Ammon's horn (tissue), 1 donor: ENCODE results near the gene OTOL1.
"Not testable (repeated sequence)": the region's sequence is repeated elsewhere in the genome, so short reads cannot be mapped to it uniquely, and the experiment has no call there.

Source experiments
- DNase-seq: peaks from one replicate; pipeline ENCODE4 v3.0.0-alpha.2; 2016; ENCODE audit warnings: low spot score

Gene OTOL1

DNA sequence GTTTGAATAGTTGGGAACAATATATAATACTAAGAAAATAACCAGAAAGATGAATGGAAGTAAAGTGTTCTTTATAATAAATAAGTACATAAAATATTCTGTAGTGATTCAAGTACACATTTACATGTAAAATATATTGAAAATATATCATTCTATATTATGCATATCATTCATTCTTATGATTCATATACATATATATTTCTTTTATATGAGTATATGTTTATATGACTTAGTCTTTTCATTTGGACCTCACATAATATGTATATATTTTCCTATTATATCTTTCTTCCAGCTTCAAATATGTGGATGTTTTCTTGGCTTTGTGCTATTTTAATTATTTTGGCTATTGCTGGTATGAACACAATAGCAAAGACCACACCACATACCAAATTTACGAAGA lies at the start of gene OTOL1:
Gene OTOL1, plus strand, starts transcription at position 301 of the 400 bp plus-strand sequence. Its CDS starts 0 bp downstream, at position 301.
- no peak for DNase-seq

DNA sequence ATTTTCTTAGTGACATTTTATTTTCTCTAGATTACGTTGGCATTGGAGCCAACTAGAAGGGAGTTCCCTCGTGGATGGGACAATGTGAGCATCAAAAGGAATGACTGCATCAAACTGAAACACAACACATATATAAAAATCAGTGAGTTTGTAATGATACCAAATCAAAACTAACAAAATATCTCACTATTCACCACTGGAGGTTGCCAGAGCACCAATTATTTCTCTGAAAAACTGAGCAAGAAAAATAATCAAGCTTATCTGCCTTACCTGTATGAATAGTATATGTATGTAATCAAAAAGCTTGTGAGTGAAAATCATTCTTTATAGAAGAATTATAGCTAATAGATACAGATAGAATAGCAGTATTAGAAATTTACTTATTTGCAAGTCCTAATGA lies 46.8 kb upstream of the OTOL1 start:
- DNase-seq = no peak

DNA sequence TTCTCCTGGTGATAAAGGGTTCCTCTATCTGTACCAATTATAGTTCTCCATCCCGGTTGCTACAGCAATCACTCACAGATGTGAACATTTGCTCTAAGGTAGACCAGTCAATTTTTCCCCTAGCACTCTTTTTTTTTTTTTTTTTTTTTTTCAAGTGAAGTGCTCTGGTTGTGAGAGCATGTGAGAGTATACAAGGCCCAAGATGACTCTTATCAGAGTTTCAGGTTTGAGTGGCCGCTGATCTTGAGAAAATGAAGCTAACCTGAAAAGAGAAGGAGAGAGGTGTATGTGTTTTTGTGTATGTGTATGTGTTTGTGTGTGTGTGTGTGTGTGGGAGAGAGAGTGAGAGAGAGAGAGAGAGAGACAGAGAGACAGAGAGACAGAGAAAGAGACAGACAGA lies 44.4 kb upstream of the OTOL1 start:
- DNase-seq = no peak

DNA sequence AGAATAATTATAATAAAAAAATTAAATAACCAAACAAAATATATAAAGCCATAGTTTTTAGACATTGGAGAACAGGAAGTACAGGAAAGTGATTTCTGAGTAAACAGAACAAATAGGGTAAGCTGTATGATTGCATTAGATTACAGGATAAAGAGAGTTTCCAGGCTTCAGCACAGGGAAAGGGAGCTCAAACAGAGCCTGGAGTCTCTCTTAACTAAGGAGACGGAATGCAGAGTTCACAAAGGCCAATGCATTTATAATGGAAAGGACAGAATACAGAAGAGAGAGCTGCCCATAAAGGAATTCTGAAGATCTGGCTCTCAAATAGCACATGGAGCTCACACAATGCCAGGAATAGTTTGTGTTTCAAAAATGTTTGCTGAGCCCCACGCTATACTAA lies 42.0 kb upstream of the OTOL1 start:
- DNase-seq = no peak

DNA sequence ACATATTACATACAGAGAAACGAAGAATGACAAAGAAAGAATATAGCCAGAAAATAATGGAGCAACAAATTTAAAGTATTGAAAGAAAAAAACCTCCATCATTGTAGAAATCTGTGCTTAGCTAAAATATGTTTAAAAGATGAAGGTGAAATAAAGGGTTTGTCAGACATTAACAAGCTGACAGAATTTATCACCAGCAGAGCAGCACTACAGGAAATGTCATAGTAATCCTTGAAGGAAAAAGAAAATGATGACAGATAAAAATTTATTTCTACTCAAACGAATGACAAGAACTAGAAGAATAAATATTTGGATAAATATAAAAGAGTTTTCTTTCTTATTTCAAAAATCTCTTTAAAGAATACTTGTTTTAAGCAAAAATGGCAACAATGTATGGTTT lies 40.6 kb upstream of the OTOL1 start:
- no peak for DNase-seq

DNA sequence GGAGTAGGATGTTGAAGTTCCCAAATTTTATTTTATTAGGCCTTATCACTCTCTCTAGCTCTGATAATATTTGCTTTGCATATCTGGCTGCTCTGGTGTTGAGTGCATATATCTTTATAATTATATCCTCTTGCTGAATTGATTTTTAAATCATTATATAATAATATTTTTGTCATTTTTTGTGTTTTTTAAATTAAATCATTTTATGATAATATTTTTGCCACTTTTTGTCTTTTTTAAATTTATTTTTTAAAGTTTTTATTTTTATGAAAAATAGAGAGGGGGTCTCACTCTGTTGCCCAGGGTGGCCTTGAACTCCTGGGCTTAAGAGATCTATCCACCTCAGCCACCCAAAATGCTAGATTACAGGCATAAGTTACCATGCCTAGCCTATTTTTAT lies 34.5 kb upstream of the OTOL1 start:
- no peak for DNase-seq

DNA sequence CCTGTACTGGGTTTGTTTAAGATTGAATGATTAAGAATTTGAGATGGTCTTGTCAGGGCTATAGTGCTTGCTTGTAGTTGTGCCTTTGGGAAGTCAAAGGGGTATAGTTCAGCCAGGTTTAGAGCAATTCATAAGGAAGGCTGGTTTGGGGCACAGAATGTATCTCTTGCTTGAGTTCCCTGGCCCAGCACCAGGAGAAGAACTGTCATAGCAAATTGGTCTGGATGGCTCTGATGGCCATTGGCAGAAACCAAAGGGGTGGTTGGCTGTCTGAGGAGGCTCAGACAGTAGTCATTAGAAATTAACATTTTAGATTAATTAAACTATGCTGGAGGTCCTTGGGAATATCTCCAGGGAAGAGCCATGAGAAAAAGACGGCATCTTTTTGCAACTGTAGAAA lies 25.4 kb upstream of the OTOL1 start:
- DNase-seq = no peak

DNA sequence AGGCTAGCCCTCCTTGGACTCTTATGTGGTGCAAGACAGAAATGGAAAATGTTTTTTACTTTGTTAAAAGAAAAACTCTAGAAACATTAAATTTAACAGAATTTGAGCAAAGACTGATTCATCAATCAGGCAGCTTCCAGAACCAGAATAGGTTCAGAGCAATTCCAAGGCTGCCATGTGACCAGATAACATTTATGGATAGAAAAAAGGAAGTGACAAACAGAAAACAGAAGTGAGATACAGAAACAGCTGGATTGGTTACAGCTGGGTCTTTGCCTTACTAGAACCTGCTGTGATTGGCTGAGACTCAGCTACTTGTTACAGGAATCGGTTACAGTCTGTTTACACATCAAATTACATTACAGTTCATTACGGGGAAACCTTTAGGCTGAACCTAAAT lies 22.5 kb upstream of the OTOL1 start:
- no peak for DNase-seq

DNA sequence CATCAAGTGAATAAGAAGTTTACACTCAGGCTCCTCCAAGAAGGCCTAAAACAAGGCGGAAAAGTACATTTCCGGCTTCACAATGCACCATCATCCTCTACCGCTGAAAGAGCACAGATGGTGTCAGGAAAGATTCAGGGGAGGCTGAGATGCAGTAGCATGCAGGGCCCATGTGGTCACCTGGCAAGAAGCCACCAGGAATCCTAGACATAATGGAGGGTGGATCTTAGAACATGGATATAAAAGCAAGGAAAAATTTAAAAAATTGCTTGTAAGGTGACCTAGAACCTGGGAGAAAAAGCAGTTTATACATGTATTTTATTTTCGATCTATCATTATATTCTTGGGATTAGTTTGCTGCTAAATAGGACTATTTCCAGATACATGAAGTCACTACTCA lies 21.9 kb upstream of the OTOL1 start:
- DNase-seq = no peak

DNA sequence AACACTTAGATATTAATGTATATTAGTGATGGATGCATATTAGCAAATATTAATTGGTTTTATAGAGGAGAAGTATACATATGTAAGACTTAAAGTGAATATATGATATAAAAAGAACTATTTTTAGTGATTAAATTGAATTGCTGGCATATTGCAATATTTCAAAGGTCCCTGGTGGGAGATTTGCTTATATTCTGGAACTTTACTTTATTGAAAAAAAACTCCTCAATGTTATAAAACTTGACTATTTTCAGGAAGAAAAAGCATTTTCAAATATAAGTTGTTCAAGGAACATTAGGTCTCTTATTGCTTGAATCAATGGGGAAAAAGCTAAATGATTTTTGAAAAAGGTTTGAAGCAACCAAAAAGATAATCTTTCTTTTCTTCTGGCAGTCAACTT lies 21.4 kb upstream of the OTOL1 start:
- DNase-seq = no peak

DNA sequence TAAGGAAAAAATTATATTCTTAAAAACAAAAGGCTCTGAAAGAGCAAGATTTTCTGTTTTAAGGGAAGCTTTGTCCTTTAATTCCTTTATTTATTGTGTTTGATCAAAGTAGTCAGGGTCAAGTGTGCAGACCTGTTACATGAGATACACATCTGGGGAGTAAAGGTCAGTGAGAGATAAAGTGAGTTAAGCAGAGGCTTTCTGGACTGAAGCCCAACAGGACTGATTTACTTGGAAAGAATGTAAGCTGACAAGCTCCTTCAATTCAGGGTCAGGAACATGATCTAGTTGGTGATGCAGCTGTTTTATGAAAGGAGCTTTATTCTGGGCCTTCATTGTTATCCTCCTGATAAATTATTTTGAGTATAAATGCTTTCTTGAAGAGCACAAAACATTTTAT lies 20.7 kb upstream of the OTOL1 start:
- DNase-seq = no peak

DNA sequence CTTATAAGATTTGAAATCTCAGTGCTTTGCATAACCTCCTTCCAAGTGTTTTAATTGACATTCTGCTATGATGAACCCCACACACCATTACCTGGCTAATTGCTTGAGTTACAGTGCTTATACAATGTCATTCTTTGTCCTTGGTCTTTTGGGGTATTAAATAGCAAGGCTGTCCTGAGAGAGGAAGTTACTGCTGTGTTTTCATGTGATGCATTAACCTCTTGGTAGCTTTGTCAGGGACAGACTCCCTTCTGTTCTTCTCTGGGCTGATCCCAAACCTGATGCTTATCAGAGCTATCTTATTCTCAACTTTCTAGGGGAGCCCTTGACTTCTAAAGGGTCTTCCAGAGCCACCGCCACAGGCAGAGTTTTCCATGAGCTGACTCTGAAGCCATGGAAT lies 12.4 kb upstream of the OTOL1 start:
- no peak for DNase-seq

DNA sequence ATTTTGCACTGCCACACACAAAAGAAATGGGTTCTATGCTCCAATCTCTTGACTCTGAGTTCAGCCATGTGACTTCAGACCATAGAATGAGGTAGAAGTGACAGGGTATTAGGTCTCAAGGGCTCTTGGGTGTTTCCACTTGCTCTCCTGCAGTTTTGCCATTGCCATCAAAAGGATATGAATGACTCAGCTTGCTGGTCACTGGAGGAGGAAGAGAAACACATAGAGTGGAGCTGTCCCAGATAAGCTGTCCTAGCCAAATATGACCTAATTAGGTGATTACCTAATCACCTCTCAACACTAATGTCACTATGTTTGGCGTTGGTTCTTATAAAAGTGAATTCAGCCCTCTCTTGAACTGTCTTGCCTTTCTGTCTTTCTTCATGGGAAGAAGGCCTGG lies 8.3 kb upstream of the OTOL1 start:
- DNase-seq = not testable (repeated sequence)

DNA sequence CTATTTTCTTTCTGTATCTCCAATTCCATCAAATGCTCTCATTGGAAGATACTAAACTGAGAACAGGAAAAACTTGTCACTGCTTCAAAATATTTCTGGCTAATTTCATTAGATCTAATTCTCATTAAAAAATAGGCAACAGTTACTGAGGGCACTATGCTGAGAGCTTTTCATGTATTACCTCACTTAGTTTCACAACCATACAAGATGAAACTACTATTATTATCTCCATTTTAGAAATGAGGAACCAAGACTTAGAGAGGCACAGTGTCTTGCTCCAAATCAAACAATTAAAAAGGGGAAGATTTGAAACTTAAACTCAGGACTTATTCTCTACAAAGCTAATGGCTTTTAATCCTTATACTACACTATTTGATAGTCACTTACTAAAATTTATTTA lies 7.2 kb upstream of the OTOL1 start:
- no peak for DNase-seq

DNA sequence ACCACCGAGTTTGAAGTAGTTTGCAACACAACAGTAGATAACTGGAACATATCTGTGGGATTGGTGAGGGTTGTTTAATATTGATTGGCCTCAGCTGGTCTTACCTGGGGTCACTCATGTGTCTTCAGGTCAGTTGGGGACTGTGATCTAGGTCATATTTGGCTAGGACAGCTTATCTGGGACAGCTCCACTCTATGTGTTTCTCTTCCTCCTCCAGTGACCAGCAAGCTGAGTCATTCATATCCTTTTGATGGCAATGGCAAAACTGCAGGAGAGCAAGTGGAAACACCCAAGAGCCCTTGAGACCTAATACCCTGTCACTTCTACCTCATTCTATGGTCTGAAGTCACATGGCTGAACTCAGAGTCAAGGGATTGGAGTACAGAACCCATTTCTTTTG lies 5.8 kb upstream of the OTOL1 start:
- not testable (repeated sequence) for DNase-seq

DNA sequence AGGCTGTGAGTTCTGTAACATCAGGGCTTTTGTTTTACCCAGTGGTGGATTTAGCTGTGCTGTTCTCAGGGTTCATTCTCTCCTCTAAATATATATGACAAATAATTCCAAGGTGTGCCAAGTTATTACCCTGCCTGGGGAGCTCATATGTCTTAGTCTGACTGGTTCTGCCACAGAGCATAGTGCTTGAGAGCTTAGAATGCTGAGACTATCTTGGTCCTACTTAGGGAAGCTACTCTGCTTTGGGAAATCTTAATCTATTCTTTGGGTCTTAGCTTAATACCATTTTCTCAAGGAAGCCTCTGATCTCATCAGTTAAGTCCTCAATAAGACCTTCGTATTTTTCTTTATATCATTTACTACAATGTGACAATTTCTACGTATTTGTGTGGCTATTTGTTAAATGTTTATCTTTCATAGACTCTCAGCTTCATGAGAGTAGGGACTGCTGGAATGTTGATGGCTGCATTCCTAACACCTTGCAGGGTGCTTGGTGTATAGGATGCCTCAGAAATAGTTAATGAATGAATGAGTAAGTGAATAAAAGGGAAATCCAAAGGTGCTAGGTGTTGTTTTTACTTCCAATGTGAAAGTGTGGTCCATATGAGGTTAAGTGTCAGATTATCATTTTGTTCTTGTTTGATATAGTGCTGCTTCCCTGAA lies 1.8 kb downstream of the OTOL1 start:
- DNase-seq = no peak

DNA sequence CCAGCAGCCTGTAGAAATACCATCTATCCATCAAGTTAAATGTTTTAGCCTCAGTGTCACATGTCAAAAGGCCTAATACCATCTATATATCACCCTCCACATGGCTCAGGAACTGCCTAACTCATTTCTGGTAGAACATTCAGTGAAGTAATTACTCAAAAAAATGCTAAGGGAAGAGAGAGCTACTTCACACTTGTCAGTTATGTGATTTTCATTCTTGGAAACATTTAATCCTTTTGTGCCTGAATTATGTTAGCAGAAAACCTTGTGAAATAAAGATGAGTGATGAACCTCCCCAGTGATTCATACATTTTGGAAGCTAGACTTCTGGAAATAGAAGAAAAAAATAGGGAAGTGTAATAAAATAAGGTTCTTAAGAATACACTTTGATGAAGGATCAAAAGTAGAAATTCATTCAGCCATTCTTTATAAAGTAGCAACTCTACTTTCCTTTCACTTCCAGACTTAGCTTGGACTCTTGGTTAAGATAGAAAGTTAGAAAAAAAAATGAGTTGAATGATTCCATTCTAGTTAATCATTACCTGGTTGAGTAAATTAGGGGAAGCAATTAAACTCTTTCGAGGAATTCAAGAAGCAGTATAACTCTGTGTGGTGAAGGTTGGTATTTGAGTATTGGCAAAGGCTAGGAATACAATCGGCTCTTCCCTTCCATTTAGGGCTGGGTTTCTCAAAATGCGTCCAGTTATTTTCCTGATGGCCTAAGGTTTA lies 3.6 kb downstream of the OTOL1 start:
- DNase-seq = no peak

DNA sequence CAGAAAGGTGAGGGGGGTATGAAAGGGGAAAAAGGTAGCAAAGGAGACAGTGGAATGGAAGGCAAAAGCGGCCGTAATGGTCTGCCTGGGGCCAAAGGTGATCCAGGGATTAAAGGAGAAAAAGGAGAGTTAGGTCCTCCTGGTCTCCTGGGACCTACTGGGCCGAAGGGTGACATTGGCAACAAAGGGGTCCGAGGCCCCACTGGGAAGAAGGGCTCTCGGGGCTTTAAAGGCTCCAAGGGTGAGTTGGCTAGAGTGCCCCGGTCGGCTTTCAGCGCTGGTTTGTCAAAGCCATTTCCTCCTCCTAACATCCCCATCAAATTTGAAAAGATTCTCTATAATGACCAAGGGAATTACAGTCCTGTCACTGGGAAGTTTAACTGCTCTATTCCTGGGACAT lies 6.7 kb downstream of the OTOL1 start:
- DNase-seq = no peak

DNA sequence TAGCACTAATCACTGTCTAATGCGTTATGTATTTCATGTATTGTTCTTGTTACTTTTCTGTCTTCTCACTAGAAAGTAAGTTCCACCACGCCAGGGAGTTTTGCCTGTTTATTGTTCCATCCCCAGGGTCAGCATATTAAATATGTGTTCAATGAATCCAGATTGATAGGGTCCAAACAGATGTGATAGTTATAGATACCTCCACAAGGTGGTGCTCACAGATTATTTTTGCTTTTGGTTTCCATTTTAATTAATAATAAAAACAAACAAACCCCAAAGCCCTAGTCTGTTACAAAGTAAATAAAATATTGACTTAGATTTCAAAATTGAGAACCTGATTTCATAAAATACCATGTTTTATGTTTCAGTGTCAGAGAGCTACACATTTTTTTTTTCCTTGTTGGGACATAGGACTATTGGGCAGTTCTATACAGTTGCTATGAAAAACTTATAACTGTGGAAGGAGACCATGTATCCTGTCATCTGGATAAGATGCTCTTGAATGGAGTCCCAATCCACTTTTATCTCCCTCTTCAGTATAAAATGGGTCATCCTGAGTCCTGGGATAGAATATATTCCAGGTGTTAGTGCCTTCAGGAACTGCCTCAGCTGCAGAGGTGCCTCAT lies 12.4 kb downstream of the OTOL1 start:
- no peak for DNase-seq

DNA sequence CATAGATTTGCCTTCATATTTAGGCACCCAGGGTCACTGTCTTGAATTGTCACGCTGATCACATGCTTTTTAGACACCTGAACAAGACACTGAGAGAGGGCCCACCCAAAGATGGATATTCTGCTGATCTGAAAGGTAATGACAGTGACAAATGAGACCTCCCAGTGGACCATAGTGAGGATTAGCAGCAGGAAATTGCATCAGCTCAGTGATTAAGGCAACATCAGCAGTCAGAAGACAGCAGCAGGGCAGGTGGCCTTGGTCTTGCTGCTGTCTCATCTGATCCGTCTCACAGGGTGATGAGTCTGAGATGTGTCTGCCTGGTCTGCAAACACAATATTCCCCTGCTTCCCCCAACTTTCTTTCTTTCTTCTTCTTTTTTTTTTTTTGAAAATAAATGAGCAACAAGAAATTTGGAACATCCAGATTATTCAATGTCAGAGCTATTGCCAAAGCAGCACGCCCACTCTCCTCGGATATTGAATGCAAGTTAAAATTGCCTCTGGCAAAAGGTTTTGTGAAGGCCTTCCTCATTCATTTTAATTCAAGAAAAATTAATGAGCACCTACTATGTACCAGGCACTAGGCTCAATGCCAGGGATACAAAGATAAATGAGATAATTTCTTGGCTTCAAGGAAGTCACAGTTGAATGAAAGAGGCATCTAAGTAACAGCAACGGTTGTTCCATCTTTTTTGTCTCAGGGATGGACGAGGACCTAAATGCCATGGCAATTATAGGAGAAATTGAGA lies 14.1 kb downstream of the OTOL1 start:
- no peak for DNase-seq

DNA sequence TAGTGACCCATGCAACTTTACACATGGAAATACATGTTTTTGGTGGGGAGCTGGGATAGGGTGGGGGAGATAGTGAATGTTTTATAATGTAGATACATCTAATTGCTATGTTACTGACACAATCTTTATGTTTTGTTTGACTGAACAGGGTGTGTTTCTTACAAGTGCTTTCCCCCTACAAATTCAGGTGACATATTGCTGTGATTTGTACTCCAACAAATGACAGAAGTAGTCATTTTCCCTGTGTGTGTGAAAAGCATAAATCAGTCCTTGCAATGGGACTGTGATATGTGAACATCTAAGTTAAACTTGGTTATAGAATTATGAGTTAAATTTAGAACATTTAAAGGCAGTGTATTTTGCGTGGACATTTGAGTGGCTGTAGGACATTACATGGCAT lies 27.3 kb downstream of the OTOL1 start:
- no peak for DNase-seq

DNA sequence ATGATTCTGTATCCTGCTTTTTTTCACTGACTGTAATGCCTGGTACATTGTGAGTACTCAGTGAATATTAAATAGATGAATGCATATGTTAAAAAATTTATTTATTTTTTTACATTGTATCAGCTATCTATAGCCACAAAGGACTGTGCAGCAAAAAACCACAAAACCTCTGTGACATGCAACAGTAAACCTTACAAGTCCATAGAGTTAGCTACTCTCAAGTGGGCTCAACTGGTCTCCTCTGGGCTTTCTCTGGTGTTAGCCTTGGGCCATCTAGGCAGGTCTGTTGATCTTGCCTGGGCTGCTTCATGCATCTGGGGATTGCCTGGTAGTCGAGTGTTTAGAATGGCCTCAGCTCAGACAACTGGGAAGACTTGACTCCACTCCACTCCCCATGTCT lies 35.3 kb downstream of the OTOL1 start:
- no peak for DNase-seq

DNA sequence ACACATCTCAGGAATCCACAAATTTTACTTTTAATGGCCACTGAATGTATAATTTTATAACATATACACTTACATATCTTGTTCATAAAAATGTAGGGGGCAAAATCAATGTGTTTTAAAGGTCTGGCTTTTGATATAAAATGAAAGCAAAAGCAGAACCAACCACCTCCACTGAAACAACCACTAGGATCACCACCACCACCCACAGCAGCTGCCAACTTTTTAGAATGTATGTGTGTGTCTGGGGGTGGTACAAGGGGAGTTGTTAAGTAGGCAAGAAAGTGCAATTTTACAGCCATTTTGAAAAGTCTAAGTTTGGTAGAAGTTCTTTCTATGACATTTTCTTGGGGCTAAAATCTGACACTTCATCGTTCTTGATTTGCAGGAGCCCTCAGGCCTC lies 44.0 kb downstream of the OTOL1 start:
- DNase-seq = no peak
